Measurements from ENCODE around the gene VPS35L.
A peak's percentile ranks its signal among the peaks of the same experiment; 100 is the strongest.

VPS35L gene

DNA sequence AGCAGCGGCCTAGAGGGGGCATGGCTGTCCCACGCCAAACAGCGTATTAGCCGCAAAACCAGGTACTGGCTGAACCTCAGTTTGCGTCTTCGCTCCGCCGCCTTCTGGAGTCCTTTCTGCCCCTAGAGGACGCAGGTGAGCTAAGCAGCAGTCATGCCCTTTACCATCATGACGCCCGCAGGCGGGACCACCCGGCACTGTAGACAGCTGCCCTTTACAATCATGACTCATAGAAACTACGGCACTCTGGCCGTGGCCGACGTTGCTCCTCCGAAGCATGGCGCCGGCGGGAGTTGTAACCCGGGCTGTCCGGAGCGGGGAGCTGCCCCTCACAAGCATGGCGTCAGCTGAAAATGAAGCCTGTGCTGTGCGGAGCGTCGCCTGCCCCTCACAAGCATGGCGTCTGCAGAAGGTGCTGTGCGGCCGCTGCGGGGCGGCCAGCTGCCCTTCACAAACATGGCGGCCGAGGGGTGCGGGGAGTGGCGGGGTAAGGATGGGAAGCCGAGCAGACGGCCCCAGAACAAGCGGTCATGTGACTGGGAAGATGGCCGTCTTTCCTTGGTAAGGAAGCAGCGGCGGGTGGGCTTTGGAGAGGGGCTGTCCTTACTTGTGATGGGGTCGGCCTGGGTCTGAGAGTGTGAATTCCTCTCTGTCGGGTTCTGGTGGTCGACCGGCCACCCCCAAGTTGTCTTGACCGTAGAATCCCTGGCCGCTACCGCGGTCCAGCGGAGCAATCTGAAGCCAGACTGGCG is at the start of gene VPS35L:
Gene VPS35L (plus strand): TSS at position 518 of the 752 bp plus-strand sequence. CDS start 27 bp downstream, at position 545.
- Histone ChIP-seq H3K4me3 (ENCODE audit: low read depth, low read length) (peak within 1 kb of the TSS; percentile 94), H3K36me3 (replicated peaks) (no peaks in the 10 kb centered on the region), H3K27ac (peak within 1 kb of the TSS; percentile 82), H3K27me3 (replicated peaks) (no peaks in the 10 kb centered on the region)
- in situ Hi-C loops (cut with HindIII; ENCODE audit: low pct_ligation_motif_present, low sequenced_read_pairs), result no loop called here
- TF ChIP-seq, protein P1, sequence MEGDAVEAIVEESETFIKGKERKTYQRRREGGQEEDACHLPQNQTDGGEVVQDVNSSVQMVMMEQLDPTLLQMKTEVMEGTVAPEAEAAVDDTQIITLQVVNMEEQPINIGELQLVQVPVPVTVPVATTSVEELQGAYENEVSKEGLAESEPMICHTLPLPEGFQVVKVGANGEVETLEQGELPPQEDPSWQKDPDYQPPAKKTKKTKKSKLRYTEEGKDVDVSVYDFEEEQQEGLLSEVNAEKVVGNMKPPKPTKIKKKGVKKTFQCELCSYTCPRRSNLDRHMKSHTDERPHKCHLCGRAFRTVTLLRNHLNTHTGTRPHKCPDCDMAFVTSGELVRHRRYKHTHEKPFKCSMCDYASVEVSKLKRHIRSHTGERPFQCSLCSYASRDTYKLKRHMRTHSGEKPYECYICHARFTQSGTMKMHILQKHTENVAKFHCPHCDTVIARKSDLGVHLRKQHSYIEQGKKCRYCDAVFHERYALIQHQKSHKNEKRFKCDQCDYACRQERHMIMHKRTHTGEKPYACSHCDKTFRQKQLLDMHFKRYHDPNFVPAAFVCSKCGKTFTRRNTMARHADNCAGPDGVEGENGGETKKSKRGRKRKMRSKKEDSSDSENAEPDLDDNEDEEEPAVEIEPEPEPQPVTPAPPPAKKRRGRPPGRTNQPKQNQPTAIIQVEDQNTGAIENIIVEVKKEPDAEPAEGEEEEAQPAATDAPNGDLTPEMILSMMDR (IDR thresholded peaks at IDR 0.05; ENCODE audit: low read depth, low read length, missing control alignments), result peak; percentile 82
- peak; percentile 97 for DNase-seq

DNA sequence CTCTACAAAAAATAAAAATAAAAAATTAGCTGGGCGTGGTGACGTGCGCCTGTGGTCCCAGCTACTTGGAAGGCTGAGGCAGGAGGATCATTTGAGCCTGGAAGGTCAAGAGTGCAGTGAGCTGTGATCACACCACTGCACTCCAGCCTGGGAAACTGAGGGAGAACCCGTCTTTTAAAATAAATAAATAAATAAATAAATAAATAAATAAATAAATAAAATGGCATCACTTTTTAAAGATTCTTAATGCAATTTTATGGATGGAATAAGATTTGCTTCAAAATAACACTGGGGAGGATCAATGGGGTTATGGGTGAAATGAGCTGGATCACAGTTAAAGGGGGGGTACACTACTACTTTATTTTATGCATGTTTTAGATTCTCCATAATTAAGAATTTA is 48.5 kb upstream of the VPS35L start:
- TF ChIP-seq, protein P1 (IDR thresholded peaks at IDR 0.05; ENCODE audit: low read depth, low read length, missing control alignments), result no peak
- in situ Hi-C loops (cut with HindIII; ENCODE audit: low pct_ligation_motif_present, low sequenced_read_pairs), result no loop called here
- Histone ChIP-seq H3K27ac (no peak overlapping the region), H3K36me3 (replicated peaks) (peaks cover 14% of the 10 kb centered on the region), H3K27me3 (replicated peaks) (no peaks in the 10 kb centered on the region), H3K4me3 (ENCODE audit: low read depth, low read length) (no peak overlapping the region)
- no peak for DNase-seq

GRCh38 chr16:19507867-19508266 is 47.6 kb upstream of the VPS35L start:
- DNase-seq, result no peak
- Histone ChIP-seq H3K27ac (no peak overlapping the region), H3K4me3 (ENCODE audit: low read depth, low read length) (no peak overlapping the region), H3K27me3 (replicated peaks) (no peaks in the 10 kb centered on the region), H3K36me3 (replicated peaks) (peaks cover 9% of the 10 kb centered on the region)
- in situ Hi-C loops (cut with HindIII; ENCODE audit: low pct_ligation_motif_present, low sequenced_read_pairs), result no loop called here
- TF ChIP-seq, protein P1 (IDR thresholded peaks at IDR 0.05; ENCODE audit: low read depth, low read length, missing control alignments), result no peak

DNA sequence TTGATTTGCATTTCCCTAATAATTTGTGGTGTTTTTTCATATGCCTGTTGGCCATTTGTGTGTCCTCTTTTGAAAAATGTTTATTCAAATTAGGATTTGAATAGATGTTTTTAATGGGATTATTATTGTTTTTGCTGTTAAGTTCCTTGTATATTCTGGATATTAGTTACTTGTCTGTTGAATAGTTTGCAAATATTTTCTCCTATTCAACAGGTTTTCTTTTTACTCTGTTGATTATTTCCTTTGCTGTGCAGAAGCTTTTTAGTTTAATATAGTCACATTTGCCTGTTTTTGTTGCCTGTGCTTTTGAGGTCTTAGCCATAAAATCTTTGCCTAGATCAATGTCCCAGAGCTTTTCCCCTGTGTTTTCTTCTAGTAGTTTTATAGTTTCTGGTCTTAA is 43.2 kb upstream of the VPS35L start:
- peaks cover 14% of the 10 kb centered on the region for H3K36me3 ChIP-seq (replicated peaks)
- H3K27ac ChIP-seq, result no peak overlapping the region
- TF ChIP-seq, protein P1 (IDR thresholded peaks at IDR 0.05; ENCODE audit: low read depth, low read length, missing control alignments), result no peak
- DNase-seq, result no peak
- H3K27me3 ChIP-seq (replicated peaks), result no peaks in the 10 kb centered on the region
- no peak overlapping the region for H3K4me3 ChIP-seq (ENCODE audit: low read depth, low read length)
- in situ Hi-C loops (cut with HindIII; ENCODE audit: low pct_ligation_motif_present, low sequenced_read_pairs), result no loop called here

GRCh38 chr16:19513377-19514053 is 42.0 kb upstream of the VPS35L start:
- Histone ChIP-seq H3K4me3 (ENCODE audit: low read depth, low read length) (no peak overlapping the region), H3K27me3 (replicated peaks) (no peaks in the 10 kb centered on the region), H3K36me3 (replicated peaks) (peaks cover 14% of the 10 kb centered on the region), H3K27ac (no peak overlapping the region)
- no peak for DNase-seq
- TF ChIP-seq, protein P1 (IDR thresholded peaks at IDR 0.05; ENCODE audit: low read depth, low read length, missing control alignments), result no peak
- in situ Hi-C loops (cut with HindIII; ENCODE audit: low pct_ligation_motif_present, low sequenced_read_pairs), result no loop called here
